Measurements from ENCODE around the gene PCBP2.
"Not testable (repeated sequence)": the region's sequence is repeated elsewhere in the genome, so short reads cannot be mapped to it uniquely, and the experiment has no call there.

The PCBP2 gene
- 61.1 to 98.8 (median 84.7) reads per million in 4 experiments for total RNA-seq

GRCh38 chr12:53451661-53452158, at the start of gene PCBP2:
Gene PCBP2 (plus strand): TSS chr12:53452102. CDS start chr12:53454801, 2,699 bp downstream.
- DNase-seq: peak; percentile 93

DNA sequence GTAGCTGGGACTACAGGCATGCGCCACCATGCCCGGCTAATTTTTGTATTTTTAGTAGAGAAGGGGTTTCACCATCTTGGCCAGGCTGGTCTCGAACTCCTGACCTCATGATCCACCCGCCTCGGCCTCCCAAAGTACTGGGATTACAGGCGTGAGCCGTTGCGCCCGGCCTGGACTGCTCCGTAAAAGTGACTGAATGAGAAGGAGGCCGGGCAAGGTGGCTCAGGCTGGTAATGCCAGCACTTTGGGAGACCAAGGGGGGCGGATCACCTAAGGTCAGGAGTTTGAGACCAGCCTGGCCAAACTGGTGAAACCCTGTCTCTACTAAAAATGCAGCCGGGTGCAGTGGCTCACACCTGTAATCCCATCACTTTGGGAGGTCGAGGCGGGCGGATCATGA, 49.6 kb upstream of the PCBP2 start:
- DNase-seq: not testable (repeated sequence)

DNA sequence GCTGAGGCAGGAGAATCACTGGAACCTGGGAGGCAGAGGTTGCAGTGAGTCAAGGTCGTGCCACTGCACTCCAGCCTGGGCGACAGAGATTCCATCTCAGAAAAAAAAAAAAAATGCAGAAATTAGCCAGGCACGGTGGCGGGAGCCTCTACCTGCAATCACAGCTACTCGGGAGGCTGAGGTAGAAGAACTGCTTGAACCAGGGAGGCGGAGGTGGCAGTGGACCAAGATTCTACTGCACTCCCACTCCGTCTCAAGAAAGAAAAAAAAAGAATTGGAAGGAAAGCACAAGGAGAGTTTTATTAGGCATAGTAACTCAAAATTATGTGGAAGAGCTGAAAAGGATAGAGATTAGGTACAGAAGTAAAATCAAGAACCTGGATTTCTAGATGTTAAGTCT, 49.0 kb upstream of the PCBP2 start:
- no peak for DNase-seq

DNA sequence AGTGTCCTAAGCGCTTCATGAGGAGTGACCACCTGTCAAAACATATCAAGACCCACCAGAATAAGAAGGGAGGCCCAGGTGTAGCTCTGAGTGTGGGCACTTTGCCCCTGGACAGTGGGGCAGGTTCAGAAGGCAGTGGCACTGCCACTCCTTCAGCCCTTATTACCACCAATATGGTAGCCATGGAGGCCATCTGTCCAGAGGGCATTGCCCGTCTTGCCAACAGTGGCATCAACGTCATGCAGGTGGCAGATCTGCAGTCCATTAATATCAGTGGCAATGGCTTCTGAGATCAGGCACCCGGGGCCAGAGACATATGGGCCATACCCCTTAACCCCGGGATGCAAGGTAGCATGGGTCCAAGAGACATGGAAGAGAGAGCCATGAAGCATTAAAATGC, 41.0 kb upstream of the PCBP2 start:
- no peak for DNase-seq

GRCh38 chr12:53413485-53414204, 38.3 kb upstream of the PCBP2 start:
- no peak for DNase-seq

- no peak for DNase-seq
These were observed 37.0 kb upstream of the PCBP2 start for GRCh38 chr12:53414756-53415417.

DNA sequence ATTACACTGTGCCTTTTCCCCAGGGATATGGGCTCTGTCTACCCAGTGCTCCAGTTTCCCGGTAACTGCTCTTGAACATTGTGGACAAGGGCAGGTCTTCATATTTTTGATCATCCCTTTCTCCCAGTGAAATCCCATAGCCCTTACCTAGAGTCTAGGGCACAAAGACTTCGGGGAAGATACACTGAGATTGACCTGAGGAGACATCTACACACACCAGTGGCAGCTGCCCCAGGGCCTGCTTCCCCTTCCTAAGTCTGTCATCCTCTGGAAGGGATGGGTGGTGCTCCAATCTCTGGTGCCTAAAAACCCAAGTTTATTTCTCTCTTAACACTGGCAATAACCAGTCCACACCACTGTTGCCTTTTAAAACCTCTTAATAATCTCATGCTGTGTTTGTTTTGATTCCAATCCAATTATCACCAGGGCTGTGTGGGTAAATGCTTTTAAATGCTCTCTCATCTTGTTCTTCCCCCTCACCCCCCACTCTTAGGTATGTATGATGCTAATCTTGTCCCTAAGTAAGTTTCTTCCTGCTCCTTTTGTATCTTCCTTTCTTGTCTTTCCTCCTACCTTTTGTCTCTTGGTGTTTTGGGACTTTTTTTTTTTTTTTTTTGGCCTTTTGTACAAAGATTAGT, 36.0 kb upstream of the PCBP2 start:
- not testable (repeated sequence) for DNase-seq

- DNase-seq: not testable (repeated sequence)
These were observed 34.5 kb upstream of the PCBP2 start for GRCh38 chr12:53417291-53417816.

GRCh38 chr12:53418221-53418620, 33.7 kb upstream of the PCBP2 start:
- no peak for DNase-seq

- DNase-seq: no peak
These were observed 32.1 kb upstream of the PCBP2 start for GRCh38 chr12:53419756-53420155.

- DNase-seq: not testable (repeated sequence)
These were observed 29.7 kb upstream of the PCBP2 start for GRCh38 chr12:53422247-53422646.

GRCh38 chr12:53423597-53423996, 28.3 kb upstream of the PCBP2 start, which contains the start of gene AMHR2:
Gene AMHR2 (plus strand): TSS chr12:53423855. CDS start chr12:53423935, 80 bp downstream.
- no peak for DNase-seq

- no peak for DNase-seq
These were observed 27.0 kb upstream of the PCBP2 start for GRCh38 chr12:53424626-53425514.

DNA sequence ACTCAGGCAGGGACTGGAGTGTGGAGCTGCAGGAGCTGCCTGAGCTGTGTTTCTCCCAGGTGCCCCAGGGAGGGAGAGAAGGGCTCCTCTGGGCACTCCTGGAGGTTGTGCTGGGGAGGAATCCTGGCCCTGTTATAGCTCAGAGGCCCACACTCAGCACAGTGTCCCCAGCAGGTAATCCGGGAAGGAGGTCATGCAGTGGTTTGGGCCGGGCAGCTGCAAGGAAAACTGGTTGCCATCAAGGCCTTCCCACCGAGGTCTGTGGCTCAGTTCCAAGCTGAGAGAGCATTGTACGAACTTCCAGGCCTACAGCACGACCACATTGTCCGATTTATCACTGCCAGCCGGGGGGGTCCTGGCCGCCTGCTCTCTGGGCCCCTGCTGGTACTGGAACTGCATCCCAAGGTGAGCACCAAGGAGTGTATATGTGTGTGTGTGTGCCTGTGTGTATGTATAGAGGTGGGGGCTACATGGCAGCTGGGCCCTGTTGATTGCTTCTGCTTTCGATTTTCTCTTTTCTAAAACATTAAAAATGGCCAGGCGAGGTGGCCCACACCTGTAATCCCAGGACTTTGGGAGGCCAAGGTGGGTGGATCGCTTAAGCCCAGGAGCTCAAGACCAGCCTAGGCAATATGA, 26.3 kb upstream of the PCBP2 start:
- no peak for DNase-seq

GRCh38 chr12:53427905-53428594, 23.9 kb upstream of the PCBP2 start:
- no peak for DNase-seq

- DNase-seq: no peak
These were observed 23.2 kb upstream of the PCBP2 start for GRCh38 chr12:53428741-53429140.

DNA sequence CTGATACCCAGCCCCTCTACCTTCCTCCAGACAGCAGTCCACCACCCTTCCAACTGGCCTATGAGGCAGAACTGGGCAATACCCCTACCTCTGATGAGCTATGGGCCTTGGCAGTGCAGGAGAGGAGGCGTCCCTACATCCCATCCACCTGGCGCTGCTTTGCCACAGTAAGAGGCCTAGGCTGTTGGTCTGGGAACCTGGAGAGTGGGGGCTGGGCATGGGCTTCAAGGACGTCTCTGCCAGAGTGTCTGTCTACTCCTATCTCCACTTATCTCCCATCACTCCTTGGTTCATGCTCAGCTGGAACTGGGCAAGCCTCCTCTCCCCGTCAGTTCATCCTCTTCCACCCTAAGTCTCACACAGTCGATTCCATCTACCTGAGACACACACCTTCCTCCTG, 21.8 kb upstream of the PCBP2 start:
- no peak for DNase-seq

DNA sequence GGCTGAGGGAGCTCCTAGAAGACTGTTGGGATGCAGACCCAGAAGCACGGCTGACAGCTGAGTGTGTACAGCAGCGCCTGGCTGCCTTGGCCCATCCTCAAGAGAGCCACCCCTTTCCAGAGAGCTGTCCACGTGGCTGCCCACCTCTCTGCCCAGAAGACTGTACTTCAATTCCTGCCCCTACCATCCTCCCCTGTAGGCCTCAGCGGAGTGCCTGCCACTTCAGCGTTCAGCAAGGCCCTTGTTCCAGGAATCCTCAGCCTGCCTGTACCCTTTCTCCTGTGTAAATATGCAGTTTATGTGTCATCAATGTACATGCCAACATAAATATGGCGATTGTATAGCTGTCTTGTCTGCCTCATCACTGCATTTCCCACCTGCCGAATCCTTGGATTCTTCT, 20.7 kb upstream of the PCBP2 start:
- DNase-seq: no peak

DNA sequence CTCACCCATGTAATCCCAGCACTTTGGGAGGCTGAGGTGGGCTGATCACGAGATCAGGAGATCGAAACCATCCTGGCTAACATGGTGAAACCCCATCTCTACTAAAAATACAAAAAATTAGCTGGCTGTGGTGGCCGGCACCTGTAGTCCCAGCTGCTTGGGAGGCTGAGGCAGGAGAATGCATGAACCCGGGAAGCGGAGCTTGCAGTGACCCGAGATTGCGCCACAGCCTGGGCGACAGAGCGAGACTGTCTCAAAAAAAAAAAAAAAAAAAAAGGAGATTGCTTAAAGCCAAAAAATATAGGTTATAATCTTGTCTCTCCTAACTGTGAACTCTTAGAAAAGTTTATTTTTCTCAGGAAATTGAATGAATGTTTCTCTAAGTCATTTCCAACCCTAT, 16.6 kb upstream of the PCBP2 start:
- DNase-seq: not testable (repeated sequence)

DNA sequence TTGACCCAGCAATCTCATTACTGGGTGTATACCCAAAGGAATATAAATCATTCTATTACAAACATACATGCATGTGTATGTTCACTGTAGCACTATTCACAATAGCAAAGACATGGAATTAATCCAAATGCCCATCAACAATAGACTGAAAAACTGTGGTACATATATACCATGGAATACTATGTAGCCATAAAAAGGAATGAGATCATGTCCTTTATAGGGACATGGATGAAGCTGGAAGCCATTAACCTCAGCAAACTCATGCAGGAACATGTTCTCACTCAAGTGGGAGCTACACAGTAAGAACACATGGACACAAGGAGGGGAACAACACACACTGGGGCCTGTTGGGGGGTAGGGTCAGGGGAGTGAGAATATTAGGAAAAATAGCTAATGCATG, 12.3 kb upstream of the PCBP2 start:
- not testable (repeated sequence) for DNase-seq
